Loucy (cell line): ENCODE data around the gene PCCA.

Experiments
- H2AFZ ChIP-seq: fragments of 200-600 bp; sonication (generic); 2 replicates; pipeline ENCODE4 v1.6.0; 2016; ENCODE audit warnings: antibody characterized with exemption, mild to moderate bottlenecking, low read length, moderate library complexity
- H3F3A ChIP-seq: fragments of 200-600 bp; 2 replicates; pipeline ENCODE4 v1.6.0; 2016; ENCODE audit warnings: antibody characterized with exemption, low read depth, mild to moderate bottlenecking
- H3K27me3 ChIP-seq: fragments of 200-600 bp; sonication (generic); 2 replicates; pipeline ENCODE4 v1.6.1; 2014; ENCODE audit warnings: low read length, mild to moderate bottlenecking; ENCODE audit not compliant: insufficient read depth, poor library complexity, severe bottlenecking
- H3K36me3 ChIP-seq: fragments of 200-600 bp; sonication (generic); 2 replicates; pipeline ENCODE4 v1.6.1; 2016; ENCODE audit warnings: low read length; ENCODE audit not compliant: insufficient read depth
- H3K4me1 ChIP-seq: fragments of 200-600 bp; sonication (generic); 2 replicates; pipeline ENCODE4 v1.5.1; 2014; ENCODE audit warnings: low read length, mild to moderate bottlenecking; ENCODE audit not compliant: insufficient read depth, poor library complexity, severe bottlenecking
- H3K4me2 ChIP-seq: fragments of 200-600 bp; sonication (generic); 2 replicates; pipeline ENCODE4 v1.6.0; 2014; ENCODE audit warnings: antibody characterized with exemption, low read length, low read depth, mild to moderate bottlenecking; ENCODE audit not compliant: poor library complexity, severe bottlenecking
- H3K4me3 ChIP-seq: fragments of 200-600 bp; sonication (generic); 2 replicates; pipeline ENCODE4 v1.5.1; 2014; ENCODE audit warnings: low read length, mild to moderate bottlenecking, mixed read lengths; ENCODE audit not compliant: poor library complexity, severe bottlenecking
- H3K79me2 ChIP-seq: fragments of 200-600 bp; sonication (generic); 2 replicates; pipeline ENCODE4 v1.6.1; 2014; ENCODE audit warnings: low read length; ENCODE audit not compliant: insufficient read depth
- H3K9ac ChIP-seq: fragments of 200-600 bp; sonication (generic); 2 replicates; pipeline ENCODE4 v1.6.0; 2014; ENCODE audit warnings: mild to moderate bottlenecking, low read depth, low read length, moderate library complexity; ENCODE audit not compliant: poor library complexity, severe bottlenecking
- H3K9me2 ChIP-seq: fragments of 200-600 bp; sonication (generic); replicated peaks from 2 replicates; pipeline ENCODE4 v1.6.1; 2016; ENCODE audit warnings: low read depth, low read length, mixed read lengths
- H3K9me3 ChIP-seq: fragments of 200-600 bp; sonication (generic); 2 replicates; pipeline ENCODE4 v1.6.1; 2014; ENCODE audit warnings: mild to moderate bottlenecking, antibody characterized with exemption, low read length, low read depth; ENCODE audit not compliant: insufficient read depth
- H4K20me1 ChIP-seq: fragments of 200-600 bp; sonication (generic); 2 replicates; pipeline ENCODE4 v1.6.0; 2014; ENCODE audit warnings: antibody characterized with exemption, low read length, mild to moderate bottlenecking; ENCODE audit not compliant: insufficient read depth, poor library complexity, severe bottlenecking
- CTCF ChIP-seq: fragments of 200-600 bp; sonication (generic); conservative IDR thresholded peaks from 2 replicates; pipeline ENCODE4 v1.5.1; 2014; ENCODE audit warnings: mild to moderate bottlenecking, antibody characterized with exemption, low read length
- EZH2phosphoT487 ChIP-seq: fragments of 200-600 bp; IDR thresholded peaks from 2 replicates; pipeline ENCODE4 v1.6.1; 2018; ENCODE audit warnings: antibody characterized with exemption, mild to moderate bottlenecking, moderate library complexity, borderline replicate concordance

PCCA gene

GRCh38 chr13:100088644-100089464, at the start of gene PCCA:
Gene PCCA (plus strand): TSS chr13:100089093. CDS start chr13:100089121, 28 bp downstream.
- peaks cover 41% of the 10 kb centered on the region for H3K79me2 ChIP-seq

GRCh38 chr13:100039740-100040139, 49.2 kb upstream of the PCCA start:
- Histone ChIP-seq H3K79me2 (no peaks in the 10 kb centered on the region), H3K4me2 (no peak overlapping the region), H3K4me3 (no peak overlapping the region), H4K20me1 (no peaks in the 10 kb centered on the region), H3K9ac (no peak overlapping the region), H3K4me1 (no peaks in the 10 kb centered on the region), H3F3A (no peaks in the 10 kb centered on the region), H3K9me3 (no peaks in the 10 kb centered on the region), H3K9me2 (no peaks in the 10 kb centered on the region), H2AFZ (no peak overlapping the region), H3K27me3 (no peaks in the 10 kb centered on the region), H3K36me3 (no peaks in the 10 kb centered on the region)
- no peak for TF ChIP-seq EZH2phosphoT487
- no peak for TF ChIP-seq CTCF

More at GRCh38 chr13:100088644-100089464, at the start of gene PCCA:
- Histone ChIP-seq H3K4me2 (peak within 1 kb of the TSS; percentile 87), H3K9me3 (no peaks in the 10 kb centered on the region), H3K4me1 (peaks cover 30% of the 10 kb centered on the region), H4K20me1 (peaks cover 17% of the 10 kb centered on the region), H3K9ac (peak within 1 kb of the TSS; percentile 73), H2AFZ (peak within 1 kb of the TSS; percentile 96), H3K36me3 (no peaks in the 10 kb centered on the region), H3K9me2 (no peaks in the 10 kb centered on the region), H3F3A (no peaks in the 10 kb centered on the region), H3K27me3 (no peaks in the 10 kb centered on the region), H3K4me3 (peak within 1 kb of the TSS; percentile 80)
- TF ChIP-seq EZH2phosphoT487: no peak
- TF ChIP-seq CTCF: no peak

GRCh38 chr13:100040196-100040595, 48.7 kb upstream of the PCCA start:
- no peak for TF ChIP-seq EZH2phosphoT487
- no peak for TF ChIP-seq CTCF
- no peaks in the 10 kb centered on the region for H4K20me1 ChIP-seq
- no peaks in the 10 kb centered on the region for H3K79me2 ChIP-seq
- no peak overlapping the region for H3K4me2 ChIP-seq
- no peak overlapping the region for H2AFZ ChIP-seq
- no peaks in the 10 kb centered on the region for H3K9me2 ChIP-seq
- H3K9me3 ChIP-seq: no peaks in the 10 kb centered on the region
- H3K27me3 ChIP-seq: no peaks in the 10 kb centered on the region
- H3K9ac ChIP-seq: no peak overlapping the region
- no peaks in the 10 kb centered on the region for H3K4me1 ChIP-seq
- no peak overlapping the region for H3K4me3 ChIP-seq
- no peaks in the 10 kb centered on the region for H3F3A ChIP-seq
- H3K36me3 ChIP-seq: no peaks in the 10 kb centered on the region
